HG03135 (cell line): ENCODE data around the gene FABP7.
A peak's percentile ranks its signal among the peaks of the same experiment; 100 is the strongest.

Experiments
- ATAC-seq: cut with Tn5 transposase; IDR thresholded peaks from one replicate; pipeline ENCODE4 v1.9.1; 2021; ENCODE audit warnings: mild to moderate bottlenecking, moderate library complexity; ENCODE audit not compliant: unreplicated experiment

FABP7 gene

GRCh38 chr6:122755901-122756300, 23.6 kb upstream of the FABP7 start:
- no peak for ATAC-seq

- peak; percentile 100 for ATAC-seq
Observed at GRCh38 chr6:122758927-122759334, 20.6 kb upstream of the FABP7 start.

GRCh38 chr6:122760330-122760729, 19.2 kb upstream of the FABP7 start:
- no peak for ATAC-seq

- no peak for ATAC-seq
Observed at GRCh38 chr6:122766256-122766655, 13.3 kb upstream of the FABP7 start.

- no peak for ATAC-seq
Observed at GRCh38 chr6:122770835-122771601, 8.5 kb upstream of the FABP7 start.

GRCh38 chr6:122772724-122773415, 6.6 kb upstream of the FABP7 start:
- ATAC-seq: no peak

GRCh38 chr6:122775975-122776374, 3.5 kb upstream of the FABP7 start:
- ATAC-seq: no peak

- ATAC-seq: no peak
Observed at GRCh38 chr6:122778302-122778701, 1.2 kb upstream of the FABP7 start.

GRCh38 chr6:122778985-122779661, 393 bp upstream of the FABP7 start:
- no peak for ATAC-seq

GRCh38 chr6:122780114-122780513, 598 bp downstream of the FABP7 start:
- no peak for ATAC-seq

GRCh38 chr6:122781716-122782115, 2.2 kb downstream of the FABP7 start:
- ATAC-seq: no peak

- ATAC-seq: no peak
Observed at GRCh38 chr6:122783401-122783800, 3.9 kb downstream of the FABP7 start.

GRCh38 chr6:122785891-122786290, 6.4 kb downstream of the FABP7 start:
- ATAC-seq: no peak

GRCh38 chr6:122787721-122788120, 8.2 kb downstream of the FABP7 start:
- no peak for ATAC-seq

- no peak for ATAC-seq
Observed at GRCh38 chr6:122788208-122788607, 8.7 kb downstream of the FABP7 start.

GRCh38 chr6:122788663-122789181, 9.2 kb downstream of the FABP7 start:
- no peak for ATAC-seq

GRCh38 chr6:122789182-122790027, 9.9 kb downstream of the FABP7 start, which contains the start of gene SMPDL3A:
Gene SMPDL3A (plus strand): TSS chr6:122789258. CDS start chr6:122789347, 89 bp downstream.
- peak; percentile 69 for ATAC-seq

GRCh38 chr6:122790028-122790422, 10.5 kb downstream of the FABP7 start:
- ATAC-seq: no peak

- ATAC-seq: no peak
Observed at GRCh38 chr6:122790423-122791309, 11.2 kb downstream of the FABP7 start.

- no peak for ATAC-seq
Observed at GRCh38 chr6:122791310-122791679, 11.8 kb downstream of the FABP7 start.
